ENCODE results near the gene STK10.

Gene STK10

GRCh38 chr5:172049226-172049796 is 138.7 kb downstream of the STK10 start:
- TF ChIP-seq CTCF (IDR thresholded peaks at IDR 0.05; ENCODE audit: low read length) (no peak), EZH2 (IDR thresholded peaks at IDR 0.05; ENCODE audit: borderline replicate concordance, low read length) (no peak)
- Histone ChIP-seq H3K9ac (ENCODE audit: low read length) (no peak overlapping the region), H3K27ac (ENCODE audit: low read depth, low read length, poor library complexity, severe bottlenecking) (no peak overlapping the region), H3K79me2 (ENCODE audit: insufficient read depth, low read length) (no peaks in the 10 kb centered on the region), H3K4me3 (ENCODE audit: low read depth, low read length, poor library complexity, severe bottlenecking) (no peak overlapping the region), H3K9me3 (ENCODE audit: low read length) (no peaks in the 10 kb centered on the region), H3K9me2 (ENCODE audit: low read depth, low read length) (no peaks in the 10 kb centered on the region), H4K20me1 (ENCODE audit: insufficient read depth, low read length) (no peaks in the 10 kb centered on the region), H3F3A (ENCODE audit: insufficient read depth, low read length) (no peaks in the 10 kb centered on the region), H3K4me2 (ENCODE audit: low read length) (no peak overlapping the region), H3K27me3 (ENCODE audit: insufficient read depth, low read length) (no peaks in the 10 kb centered on the region), H2AFZ (ENCODE audit: low read length) (no peak overlapping the region), H3K36me3 (ENCODE audit: insufficient read depth, low read length) (peaks cover 75% of the 10 kb centered on the region), H3K4me1 (ENCODE audit: insufficient read depth, low read length, severe bottlenecking) (no peaks in the 10 kb centered on the region)

GRCh38 chr5:172048539-172049101 is 139.4 kb downstream of the STK10 start:
- no peak overlapping the region for H3K4me3 ChIP-seq (ENCODE audit: low read depth, low read length, poor library complexity, severe bottlenecking)
- H3K27ac ChIP-seq (ENCODE audit: low read depth, low read length, poor library complexity, severe bottlenecking) = no peak overlapping the region
- no peak overlapping the region for H2AFZ ChIP-seq (ENCODE audit: low read length)
- peaks cover 75% of the 10 kb centered on the region for H3K36me3 ChIP-seq (ENCODE audit: insufficient read depth, low read length)
- no peak for TF ChIP-seq EZH2 (IDR thresholded peaks at IDR 0.05; ENCODE audit: borderline replicate concordance, low read length)
- no peak for TF ChIP-seq CTCF (IDR thresholded peaks at IDR 0.05; ENCODE audit: low read length)
- H3K9me3 ChIP-seq (ENCODE audit: low read length) = no peaks in the 10 kb centered on the region
- no peak overlapping the region for H3K9ac ChIP-seq (ENCODE audit: low read length)
- H3K79me2 ChIP-seq (ENCODE audit: insufficient read depth, low read length) = no peaks in the 10 kb centered on the region
- no peak overlapping the region for H3K4me2 ChIP-seq (ENCODE audit: low read length)
- H3F3A ChIP-seq (ENCODE audit: insufficient read depth, low read length) = no peaks in the 10 kb centered on the region
- no peaks in the 10 kb centered on the region for H4K20me1 ChIP-seq (ENCODE audit: insufficient read depth, low read length)
- no peaks in the 10 kb centered on the region for H3K4me1 ChIP-seq (ENCODE audit: insufficient read depth, low read length, severe bottlenecking)
- no peaks in the 10 kb centered on the region for H3K27me3 ChIP-seq (ENCODE audit: insufficient read depth, low read length)
- H3K9me2 ChIP-seq (ENCODE audit: low read depth, low read length) = no peaks in the 10 kb centered on the region

GRCh38 chr5:172048170-172048422 is 139.9 kb downstream of the STK10 start:
- Histone ChIP-seq H3F3A (ENCODE audit: insufficient read depth, low read length) (no peaks in the 10 kb centered on the region), H3K79me2 (ENCODE audit: insufficient read depth, low read length) (no peaks in the 10 kb centered on the region), H3K9ac (ENCODE audit: low read length) (no peak overlapping the region), H3K4me1 (ENCODE audit: insufficient read depth, low read length, severe bottlenecking) (no peaks in the 10 kb centered on the region), H3K4me3 (ENCODE audit: low read depth, low read length, poor library complexity, severe bottlenecking) (no peak overlapping the region), H3K27me3 (ENCODE audit: insufficient read depth, low read length) (no peaks in the 10 kb centered on the region), H3K9me2 (ENCODE audit: low read depth, low read length) (no peaks in the 10 kb centered on the region), H4K20me1 (ENCODE audit: insufficient read depth, low read length) (no peaks in the 10 kb centered on the region), H3K4me2 (ENCODE audit: low read length) (no peak overlapping the region), H2AFZ (ENCODE audit: low read length) (no peak overlapping the region), H3K36me3 (ENCODE audit: insufficient read depth, low read length) (peaks cover 79% of the 10 kb centered on the region), H3K27ac (ENCODE audit: low read depth, low read length, poor library complexity, severe bottlenecking) (no peak overlapping the region), H3K9me3 (ENCODE audit: low read length) (no peaks in the 10 kb centered on the region)
- TF ChIP-seq CTCF (IDR thresholded peaks at IDR 0.05; ENCODE audit: low read length) (no peak), EZH2 (IDR thresholded peaks at IDR 0.05; ENCODE audit: borderline replicate concordance, low read length) (no peak)
